Adrenal gland (tissue), 5 donors: ENCODE results near the gene LMCD1.

Experiments
- POLR2A ChIP-seq, 2 donors: fragments of 450-650 bp; IDR thresholded peaks; one replicate each; pipeline ENCODE4 v1.6.1; 2017; ENCODE audit warnings: antibody characterized with exemption in 2 of 2, mild to moderate bottlenecking in 2 of 2, moderate library complexity in 1 of 2
- TF ChIP-seq, protein P1 (sequence below), 6 experiments: fragments of 450-650 bp in 4 of 6; fragments of 200-600 bp in 2 of 6; sonication (generic) in 1 of 6; IDR thresholded peaks; 1 replicate in 5 of 6; 2 replicates in 1 of 6; pipeline versions ENCODE4 v1.5.1 to v1.8.0; 2016 to 2021; ENCODE audit warnings: antibody characterized with exemption in 6 of 6, mild to moderate bottlenecking in 2 of 6, moderate library complexity in 1 of 6
- donor health status: DM: no; HTN: no; CAD: no.

DNA sequence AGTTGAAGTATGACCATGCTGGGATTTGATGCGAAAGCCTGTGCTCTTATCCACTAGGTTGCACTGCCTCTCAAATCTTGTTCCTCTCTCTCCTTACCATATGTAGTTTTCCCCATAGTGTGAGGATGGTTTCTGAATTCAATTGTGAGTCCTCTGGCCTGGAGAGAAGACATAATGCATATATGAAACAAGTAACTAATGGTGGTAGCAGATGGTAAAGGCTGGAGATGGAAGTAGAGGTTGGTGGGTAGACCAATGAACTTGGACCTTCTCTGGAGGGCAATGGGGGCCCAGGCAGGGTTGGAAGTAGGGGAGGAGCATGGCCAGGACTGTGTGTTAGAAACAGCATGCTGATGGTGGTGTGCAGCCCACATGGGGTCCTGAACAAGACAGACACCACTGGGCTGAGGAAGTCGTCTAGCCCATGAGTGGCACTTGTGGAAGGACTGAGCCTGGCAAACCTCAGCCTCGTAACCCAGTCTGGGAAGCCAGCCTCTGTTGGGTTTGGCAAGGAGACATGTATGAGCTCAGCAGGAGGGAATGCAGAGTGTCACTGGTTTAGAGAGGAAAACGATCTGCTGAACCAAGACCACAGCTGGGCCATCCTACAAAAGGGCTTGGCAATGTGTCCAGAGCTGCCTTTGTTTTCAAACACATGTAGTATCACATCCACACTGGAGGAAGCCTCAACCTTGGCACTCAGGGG is 18.5 kb upstream of the LMCD1 start:
- no peak for TF ChIP-seq POLR2A (IDR thresholded peaks at IDR 0.05)
- TF ChIP-seq, protein P1, sequence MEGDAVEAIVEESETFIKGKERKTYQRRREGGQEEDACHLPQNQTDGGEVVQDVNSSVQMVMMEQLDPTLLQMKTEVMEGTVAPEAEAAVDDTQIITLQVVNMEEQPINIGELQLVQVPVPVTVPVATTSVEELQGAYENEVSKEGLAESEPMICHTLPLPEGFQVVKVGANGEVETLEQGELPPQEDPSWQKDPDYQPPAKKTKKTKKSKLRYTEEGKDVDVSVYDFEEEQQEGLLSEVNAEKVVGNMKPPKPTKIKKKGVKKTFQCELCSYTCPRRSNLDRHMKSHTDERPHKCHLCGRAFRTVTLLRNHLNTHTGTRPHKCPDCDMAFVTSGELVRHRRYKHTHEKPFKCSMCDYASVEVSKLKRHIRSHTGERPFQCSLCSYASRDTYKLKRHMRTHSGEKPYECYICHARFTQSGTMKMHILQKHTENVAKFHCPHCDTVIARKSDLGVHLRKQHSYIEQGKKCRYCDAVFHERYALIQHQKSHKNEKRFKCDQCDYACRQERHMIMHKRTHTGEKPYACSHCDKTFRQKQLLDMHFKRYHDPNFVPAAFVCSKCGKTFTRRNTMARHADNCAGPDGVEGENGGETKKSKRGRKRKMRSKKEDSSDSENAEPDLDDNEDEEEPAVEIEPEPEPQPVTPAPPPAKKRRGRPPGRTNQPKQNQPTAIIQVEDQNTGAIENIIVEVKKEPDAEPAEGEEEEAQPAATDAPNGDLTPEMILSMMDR (IDR thresholded peaks at IDR 0.05) = no peak
